Fibroblast of lung (primary cell): ENCODE results near the gene FAM169A. TPM values are rescaled to one million over a fixed set of nuclear protein-coding genes. Genes with fewer than 3 reads are reported as not detected.

Experiments used
- DNase-seq, 2 donors: peaks; one replicate each; pipeline versions ENCODE4 v3.0.0 to v3.0.0-alpha.2; 2010; ENCODE audit warnings: low read depth in 2 of 2
- H2AFZ ChIP-seq: 2 replicates; pipeline ENCODE4 v1.5.1; 2012; ENCODE audit warnings: low read length, control low read depth, inconsistent platforms
- H3K27ac ChIP-seq: 2 replicates; pipeline ENCODE4 v1.5.1; 2011; ENCODE audit warnings: low read length, control low read depth; ENCODE audit not compliant: insufficient read depth
- H3K27me3 ChIP-seq: 2 replicates; pipeline ENCODE4 v1.5.1; 2011; ENCODE audit warnings: mild to moderate bottlenecking, low read length; ENCODE audit not compliant: control insufficient read depth, insufficient read depth
- H3K36me3 ChIP-seq: 2 replicates; pipeline ENCODE4 v1.5.1; 2011; ENCODE audit warnings: low read length; ENCODE audit not compliant: control insufficient read depth, insufficient read depth
- H3K4me1 ChIP-seq: 2 replicates; pipeline ENCODE4 v1.5.1; 2011; ENCODE audit warnings: low read length; ENCODE audit not compliant: control insufficient read depth, insufficient read depth; ENCODE audit errors: extremely low read depth
- H3K4me2 ChIP-seq: 2 replicates; pipeline ENCODE4 v1.5.1; 2011; ENCODE audit warnings: low read length, control low read depth; ENCODE audit not compliant: insufficient read depth; ENCODE audit errors: extremely low read depth
- H3K4me3 ChIP-seq, 4 experiments: fragments of 200-600 bp in 1 of 4; sonication (generic) in 1 of 4; replicated peaks in 1 of 4; 2 replicates each; pipeline ENCODE4 v1.5.1; 2011 to 2016; ENCODE audit warnings: low read length in 4 of 4, low read depth in 3 of 4, mild to moderate bottlenecking in 3 of 4, control low read depth in 2 of 4, inconsistent platforms in 1 of 4, mixed read lengths in 1 of 4; ENCODE audit not compliant: insufficient read depth in 1 of 4; ENCODE audit errors: control extremely low read depth in 1 of 4
- H3K79me2 ChIP-seq: 2 replicates; pipeline ENCODE4 v1.5.1; 2012; ENCODE audit warnings: mild to moderate bottlenecking, low read length, inconsistent platforms; ENCODE audit not compliant: control insufficient read depth, insufficient read depth
- H3K9ac ChIP-seq: 2 replicates; pipeline ENCODE4 v1.5.1; 2011; ENCODE audit warnings: mild to moderate bottlenecking, low read length, control low read depth; ENCODE audit not compliant: insufficient read depth
- H3K9me3 ChIP-seq: 2 replicates; pipeline ENCODE4 v1.5.1; 2012; ENCODE audit warnings: low read depth, low read length; ENCODE audit not compliant: control insufficient read depth, insufficient read depth
- H4K20me1 ChIP-seq: 2 replicates; pipeline ENCODE4 v1.5.1; 2011; ENCODE audit warnings: low read length; ENCODE audit not compliant: control insufficient read depth, insufficient read depth; ENCODE audit errors: extremely low read depth
- CTCF ChIP-seq, 2 donors: IDR thresholded peaks in 1 of 2; conservative IDR thresholded peaks in 1 of 2; 1 replicate in 1 of 2; 2 replicates in 1 of 2; pipeline ENCODE4 v1.5.1; 2011 to 2012; ENCODE audit warnings: low read length in 2 of 2, control low read depth in 1 of 2, inconsistent platforms in 1 of 2, low read depth in 1 of 2, mild to moderate bottlenecking in 1 of 2
- EZH2 ChIP-seq: IDR thresholded peaks from 2 replicates; pipeline ENCODE4 v1.5.1; 2012; ENCODE audit warnings: low read length, control low read depth, mild to moderate bottlenecking; ENCODE audit errors: missing control alignments
- polyA plus RNA-seq, 2 donors: library from polyadenylated mRNA; depleted of rRNA in 1 of 2; stranded (reverse) in 1 of 2; unstranded in 1 of 2; fragments of >200 nt; gene quantifications; 2 replicates each; pipeline ENCODE4 v1.2.1, GENCODE V29; 2011 to 2012; ENCODE audit warnings: missing spikeins in 1 of 2
- total RNA-seq: library from RNA; depleted of rRNA; stranded (reverse); fragments of >200 nt; gene quantifications from 2 replicates; pipeline ENCODE4 v1.2.1, GENCODE V29; 2014

Gene FAM169A
- total and polyA plus RNA-seq, 2 donors (not counting 1 experiment from before 2014, with no cell fraction given): 0.61 to 1.2 TPM

DNA sequence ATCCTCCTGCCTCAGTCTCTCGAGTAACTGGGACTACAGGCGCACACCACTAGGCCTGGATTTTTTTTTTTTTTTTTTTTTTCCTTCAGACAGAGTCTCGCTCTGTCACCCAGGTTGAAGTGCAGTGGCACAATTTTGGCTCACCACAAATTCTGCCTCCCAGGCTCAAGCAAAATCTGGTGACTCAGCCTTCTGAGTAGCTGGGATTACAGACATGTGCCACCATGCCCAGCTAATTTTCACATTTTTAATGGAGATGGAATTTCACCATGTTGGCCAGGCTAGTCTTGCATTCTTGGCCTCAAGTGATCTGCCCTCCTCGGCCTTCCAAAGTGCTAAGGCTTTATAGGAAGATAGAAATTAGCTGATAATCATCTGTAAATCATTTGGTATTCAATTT, 55.3 kb downstream of the FAM169A start:
- Histone ChIP-seq H3K4me1 (no peaks in the 10 kb centered on the region), H3K4me3 (no peak overlapping the region), H3K36me3 (no peaks in the 10 kb centered on the region), H3K9me3 (no peaks in the 10 kb centered on the region), H3K27ac (no peak overlapping the region), H3K27me3 (no peaks in the 10 kb centered on the region), H3K4me2 (no peak overlapping the region), H3K9ac (no peak overlapping the region), H4K20me1 (no peaks in the 10 kb centered on the region), H3K79me2 (no peaks in the 10 kb centered on the region), H2AFZ (no peak overlapping the region)
- peak in 1 of 2 donors; percentile 11 for DNase-seq
- TF ChIP-seq CTCF (conservative IDR thresholded peaks at IDR 0.05 in 1 of 2, IDR thresholded peaks at IDR 0.05 in 1 of 2; ENCODE audit: low read depth in 1 of 2, low read length in 2 of 2) (no peak), EZH2 (no peak)

GRCh38 chr5:74801941-74802340, 64.2 kb downstream of the FAM169A start:
- DNase-seq: peak; percentile 16 to 17
- no peak overlapping the region for H3K4me3 ChIP-seq
- no peak for TF ChIP-seq CTCF (conservative IDR thresholded peaks at IDR 0.05 in 1 of 2, IDR thresholded peaks at IDR 0.05 in 1 of 2; ENCODE audit: low read depth in 1 of 2, low read length in 2 of 2)
- no peak for TF ChIP-seq EZH2
- no peaks in the 10 kb centered on the region for H3K27me3 ChIP-seq
- no peaks in the 10 kb centered on the region for H3K9me3 ChIP-seq
- H3K36me3 ChIP-seq: no peaks in the 10 kb centered on the region
- H4K20me1 ChIP-seq: no peaks in the 10 kb centered on the region
- no peaks in the 10 kb centered on the region for H3K79me2 ChIP-seq
- H3K9ac ChIP-seq: no peak overlapping the region
- no peak overlapping the region for H2AFZ ChIP-seq
- no peak overlapping the region for H3K27ac ChIP-seq
- no peak overlapping the region for H3K4me2 ChIP-seq
- peaks cover 2% of the 10 kb centered on the region for H3K4me1 ChIP-seq

- H3K36me3 ChIP-seq: no peaks in the 10 kb centered on the region
- no peak overlapping the region for H3K4me2 ChIP-seq
- H3K4me3 ChIP-seq: no peak overlapping the region
- H2AFZ ChIP-seq: no peak overlapping the region
- peaks cover 2% of the 10 kb centered on the region for H3K4me1 ChIP-seq
- H3K27ac ChIP-seq: no peak overlapping the region
- no peaks in the 10 kb centered on the region for H3K9me3 ChIP-seq
- TF ChIP-seq EZH2 (no peak), CTCF (conservative IDR thresholded peaks at IDR 0.05 in 1 of 2, IDR thresholded peaks at IDR 0.05 in 1 of 2; ENCODE audit: low read depth in 1 of 2, low read length in 2 of 2) (no peak)
- H3K27me3 ChIP-seq: no peaks in the 10 kb centered on the region
- DNase-seq: no peak
- no peaks in the 10 kb centered on the region for H3K79me2 ChIP-seq
- H4K20me1 ChIP-seq: no peaks in the 10 kb centered on the region
- H3K9ac ChIP-seq: no peak overlapping the region
Measured at GRCh38 chr5:74801197-74801596, 65.0 kb downstream of the FAM169A start.
